Breast epithelium (tissue), 3 donors: Measurements from ENCODE around the gene PCBP3.
"Not testable (repeated sequence)": the region's sequence is repeated elsewhere in the genome, so short reads cannot be mapped to it uniquely, and the experiment has no call there.

Experiments used
- POLR2A ChIP-seq: fragments of 450-650 bp; IDR thresholded peaks from one replicate; pipeline ENCODE4 v1.6.1; 2016; ENCODE audit warnings: antibody characterized with exemption, mild to moderate bottlenecking, moderate library complexity
- POLR2AphosphoS5 ChIP-seq, 3 donors: sonication (generic); formaldehyde crosslinking; IDR thresholded peaks; one replicate each; pipeline ENCODE4 v1.6.1; 2017; ENCODE audit warnings: antibody characterized with exemption in 3 of 3
- TF ChIP-seq, protein P1 (sequence below), 3 donors: fragments of 450-650 bp; IDR thresholded peaks; one replicate each; pipeline ENCODE4 v1.5.1; 2016 to 2017; ENCODE audit warnings: antibody characterized with exemption in 3 of 3, mild to moderate bottlenecking in 3 of 3, moderate library complexity in 3 of 3

DNA sequence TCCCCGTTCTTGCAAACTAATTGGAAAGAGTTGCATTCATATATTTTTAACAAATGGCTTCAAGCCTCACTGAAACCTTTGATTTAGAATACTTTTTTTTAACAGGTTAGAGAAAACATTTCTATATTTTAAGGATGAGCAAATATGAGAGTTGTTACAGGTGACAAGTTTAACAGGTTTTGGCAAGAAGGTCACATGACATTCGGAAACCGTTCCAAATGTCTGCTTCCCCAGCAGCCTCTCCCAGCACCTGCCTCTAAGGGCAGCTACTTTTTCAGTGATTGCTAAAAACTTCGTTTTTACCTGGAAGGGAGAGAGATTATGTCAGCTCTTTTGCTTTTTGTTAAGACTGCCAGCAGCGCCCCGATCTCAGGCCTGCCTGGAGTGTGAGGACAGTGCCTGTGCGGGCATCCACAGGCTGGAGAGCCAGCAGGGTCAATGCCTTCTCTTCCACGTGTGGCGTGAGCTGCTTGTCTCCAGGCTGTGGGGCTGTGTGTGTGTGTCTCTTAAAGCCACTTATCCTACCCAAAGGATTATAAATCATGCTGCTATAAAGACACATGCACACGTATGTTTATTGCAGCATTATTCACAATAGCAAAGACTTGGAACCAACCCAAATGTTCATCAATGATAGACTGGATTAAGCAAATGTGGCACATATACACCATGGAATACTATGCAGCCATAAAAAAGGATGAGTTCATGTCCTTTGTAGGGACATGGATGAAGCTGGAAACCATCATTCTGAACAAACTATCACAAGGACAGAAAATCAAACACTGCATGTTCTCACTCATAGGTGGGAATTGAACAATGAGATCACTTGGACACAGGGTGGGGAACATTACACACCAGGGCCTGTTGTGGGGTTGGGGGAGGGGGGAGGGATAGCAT, 21.8 kb upstream of the PCBP3 start:
- TF ChIP-seq POLR2A; POLR2AphosphoS5 (IDR thresholded peaks at IDR 0.05): not testable (repeated sequence)
- TF ChIP-seq, protein P1, sequence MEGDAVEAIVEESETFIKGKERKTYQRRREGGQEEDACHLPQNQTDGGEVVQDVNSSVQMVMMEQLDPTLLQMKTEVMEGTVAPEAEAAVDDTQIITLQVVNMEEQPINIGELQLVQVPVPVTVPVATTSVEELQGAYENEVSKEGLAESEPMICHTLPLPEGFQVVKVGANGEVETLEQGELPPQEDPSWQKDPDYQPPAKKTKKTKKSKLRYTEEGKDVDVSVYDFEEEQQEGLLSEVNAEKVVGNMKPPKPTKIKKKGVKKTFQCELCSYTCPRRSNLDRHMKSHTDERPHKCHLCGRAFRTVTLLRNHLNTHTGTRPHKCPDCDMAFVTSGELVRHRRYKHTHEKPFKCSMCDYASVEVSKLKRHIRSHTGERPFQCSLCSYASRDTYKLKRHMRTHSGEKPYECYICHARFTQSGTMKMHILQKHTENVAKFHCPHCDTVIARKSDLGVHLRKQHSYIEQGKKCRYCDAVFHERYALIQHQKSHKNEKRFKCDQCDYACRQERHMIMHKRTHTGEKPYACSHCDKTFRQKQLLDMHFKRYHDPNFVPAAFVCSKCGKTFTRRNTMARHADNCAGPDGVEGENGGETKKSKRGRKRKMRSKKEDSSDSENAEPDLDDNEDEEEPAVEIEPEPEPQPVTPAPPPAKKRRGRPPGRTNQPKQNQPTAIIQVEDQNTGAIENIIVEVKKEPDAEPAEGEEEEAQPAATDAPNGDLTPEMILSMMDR (IDR thresholded peaks at IDR 0.05) = not testable (repeated sequence)
